K562 (cell line): ENCODE results near the gene TNNT1. TPM values are rescaled to one million over a fixed set of nuclear protein-coding genes. Genes with fewer than 3 reads are reported as not detected.
A peak's percentile ranks its signal among the peaks of the same experiment; 100 is the strongest.

Source experiments
- ATF2 ChIP-seq: sonication (generic); formaldehyde crosslinking; IDR thresholded peaks from 2 replicates; pipeline ENCODE4 v1.8.1; 2022; ENCODE audit warnings: missing genetic modification reagents
- ETV6 ChIP-seq, 3 experiments: fragments of 150-350 bp in 1 of 3; sonication (generic) in 1 of 3; formaldehyde crosslinking in 1 of 3; IDR thresholded peaks; 2 replicates each; pipeline versions ENCODE4 v1.6.1 to v1.8.0; 2014 to 2022; ENCODE audit warnings: borderline replicate concordance in 2 of 3, low read depth in 2 of 3, antibody characterized with exemption in 1 of 3, low read length in 1 of 3, mild to moderate bottlenecking in 1 of 3, missing genetic modification reagents in 1 of 3
- FOXP1 ChIP-seq: sonication (generic); formaldehyde crosslinking; IDR thresholded peaks from 2 replicates; pipeline ENCODE4 v1.8.0; 2022; ENCODE audit warnings: mild to moderate bottlenecking, missing genetic modification reagents
- MTA2 ChIP-seq: fragments of 450-650 bp; IDR thresholded peaks from 2 replicates; pipeline ENCODE4 v1.6.1; 2016; ENCODE audit warnings: low read depth
- NR1H2 ChIP-seq: sonication (generic); formaldehyde crosslinking; IDR thresholded peaks from 2 replicates; pipeline ENCODE4 v1.4.0; 2020; ENCODE audit warnings: mild to moderate bottlenecking, missing genetic modification reagents
- NUFIP1 ChIP-seq: fragments of 450-650 bp; IDR thresholded peaks from 2 replicates; pipeline ENCODE4 v1.6.1; 2018; ENCODE audit not compliant: partially characterized antibody
- PTTG1 ChIP-seq: fragments of 450-650 bp; IDR thresholded peaks from 2 replicates; pipeline ENCODE4 v1.6.1; 2016; ENCODE audit warnings: low read depth, mild to moderate bottlenecking, missing genetic modification characterization, missing compliant biosample characterization
- SETDB1 ChIP-seq: IDR thresholded peaks from one replicate; pipeline ENCODE4 v1.6.1; 2012; ENCODE audit warnings: low read length, control low read depth, inconsistent platforms
- SRSF1 ChIP-seq: fragments of 200-400 bp; formaldehyde crosslinking; IDR thresholded peaks from 2 replicates; pipeline ENCODE4 v1.6.1; 2017; ENCODE audit warnings: mild to moderate bottlenecking, low read depth, low read length, moderate library complexity
- U2AF1 ChIP-seq: fragments of 200-400 bp; formaldehyde crosslinking; optimal IDR thresholded peaks from 2 replicates; pipeline ENCODE3; 2017; ENCODE audit warnings: mild to moderate bottlenecking, low read depth, low read length, moderate library complexity
- XRCC5 ChIP-seq: fragments of 200-400 bp; formaldehyde crosslinking; IDR thresholded peaks from 2 replicates; pipeline ENCODE4 v1.6.1; 2017; ENCODE audit warnings: low read depth, mild to moderate bottlenecking, low read length
- ZNF282 ChIP-seq: sonication (generic); formaldehyde crosslinking; IDR thresholded peaks from 2 replicates; pipeline ENCODE4 v1.8.1; 2023; ENCODE audit warnings: missing genetic modification reagents
- ZNF764 ChIP-seq: fragments of 250-450 bp; sonication (Bioruptor Pico); IDR thresholded peaks from 2 replicates; pipeline ENCODE4 v1.4.0; 2020; ENCODE audit warnings: low read depth, mild to moderate bottlenecking, moderate library complexity
- polyA plus RNA-seq, 8 experiments: library from polyadenylated mRNA; depleted of rRNA in 4 of 8; stranded (reverse) in 5 of 8; unstranded in 3 of 8; fragments of >200 nt; fragmentation: Nextera tagmentation in 2 of 8; fragmentation: Illumina TruSeq in 1 of 8; extraction: Ambion mirVana in 2 of 8; extraction: Trizol in 1 of 8; gene quantifications; 2 replicates each; pipeline versions ENCODE4 v1.2.1 to v1.2.3, GENCODE V29; 2011 to 2014; ENCODE audit warnings: inconsistent platforms in 1 of 8, missing spikeins in 1 of 8
- total RNA-seq, 7 experiments: library from RNA; depleted of rRNA in 6 of 7; stranded (reverse); fragments of >200 nt in 6 of 7; fragmentation: Illumina TruSeq in 2 of 7; extraction: Trizol in 2 of 7; gene quantifications; 2 replicates each; pipeline versions ENCODE4 v1.2.1 to v1.2.3, GENCODE V29; 2011 to 2021; ENCODE audit warnings: low replicate concordance in 1 of 7
- TF ChIP-seq, protein P1 (sequence below), 2 experiments: IDR thresholded peaks; 2 replicates each; pipeline ENCODE4 v1.6.1; 2012; ENCODE audit warnings: improper control_type of control experiment in 2 of 2, low read depth in 2 of 2, low read length in 2 of 2, borderline replicate concordance in 1 of 2

The TNNT1 gene
- total and polyA plus RNA-seq, 9 of the 15 experiments (the other 6 are each of a cell fraction or from before 2014, with no cell fraction given): 31.8 to 390 (median 227) TPM

- TF ChIP-seq PTTG1 (tag): no peak
- no peak for TF ChIP-seq XRCC5
- TF ChIP-seq U2AF1: no peak
- TF ChIP-seq ZNF764 (CRISPR knock-in tag): no peak
- TF ChIP-seq, protein P1, sequence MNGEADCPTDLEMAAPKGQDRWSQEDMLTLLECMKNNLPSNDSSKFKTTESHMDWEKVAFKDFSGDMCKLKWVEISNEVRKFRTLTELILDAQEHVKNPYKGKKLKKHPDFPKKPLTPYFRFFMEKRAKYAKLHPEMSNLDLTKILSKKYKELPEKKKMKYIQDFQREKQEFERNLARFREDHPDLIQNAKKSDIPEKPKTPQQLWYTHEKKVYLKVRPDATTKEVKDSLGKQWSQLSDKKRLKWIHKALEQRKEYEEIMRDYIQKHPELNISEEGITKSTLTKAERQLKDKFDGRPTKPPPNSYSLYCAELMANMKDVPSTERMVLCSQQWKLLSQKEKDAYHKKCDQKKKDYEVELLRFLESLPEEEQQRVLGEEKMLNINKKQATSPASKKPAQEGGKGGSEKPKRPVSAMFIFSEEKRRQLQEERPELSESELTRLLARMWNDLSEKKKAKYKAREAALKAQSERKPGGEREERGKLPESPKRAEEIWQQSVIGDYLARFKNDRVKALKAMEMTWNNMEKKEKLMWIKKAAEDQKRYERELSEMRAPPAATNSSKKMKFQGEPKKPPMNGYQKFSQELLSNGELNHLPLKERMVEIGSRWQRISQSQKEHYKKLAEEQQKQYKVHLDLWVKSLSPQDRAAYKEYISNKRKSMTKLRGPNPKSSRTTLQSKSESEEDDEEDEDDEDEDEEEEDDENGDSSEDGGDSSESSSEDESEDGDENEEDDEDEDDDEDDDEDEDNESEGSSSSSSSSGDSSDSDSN (IDR thresholded peaks at IDR 0.05; ENCODE audit: borderline replicate concordance in 1 of 2, low read depth in 2 of 2, low read length in 2 of 2): no peak
- TF ChIP-seq NR1H2 (CRISPR knock-in tag): no peak
- no peak for TF ChIP-seq MTA2
- TF ChIP-seq ETV6 (IDR thresholded peaks at IDR 0.05; ENCODE audit: borderline replicate concordance in 1 of 2, low read depth in 2 of 2, low read length in 1 of 2): 0 out of 4 replicates have a peak, but pooled peaks of 1 of the 2 experiments have one; percentile 29
- no peak for TF ChIP-seq ETV6 (CRISPR knock-in tag; IDR thresholded peaks at IDR 0.05; ENCODE audit: borderline replicate concordance)
- no peak for TF ChIP-seq FOXP1
- TF ChIP-seq SRSF1: no peak
- no peak for TF ChIP-seq ZNF282 (CRISPR knock-in tag)
- TF ChIP-seq ATF2 (CRISPR knock-in tag): no peak
- TF ChIP-seq NUFIP1: no peak
- no peak for TF ChIP-seq SETDB1
Measured at GRCh38 chr19:55117663-55118391, 31.2 kb downstream of the TNNT1 start (continued).
